Measurements from ENCODE around the gene LBP.

The LBP gene

DNA sequence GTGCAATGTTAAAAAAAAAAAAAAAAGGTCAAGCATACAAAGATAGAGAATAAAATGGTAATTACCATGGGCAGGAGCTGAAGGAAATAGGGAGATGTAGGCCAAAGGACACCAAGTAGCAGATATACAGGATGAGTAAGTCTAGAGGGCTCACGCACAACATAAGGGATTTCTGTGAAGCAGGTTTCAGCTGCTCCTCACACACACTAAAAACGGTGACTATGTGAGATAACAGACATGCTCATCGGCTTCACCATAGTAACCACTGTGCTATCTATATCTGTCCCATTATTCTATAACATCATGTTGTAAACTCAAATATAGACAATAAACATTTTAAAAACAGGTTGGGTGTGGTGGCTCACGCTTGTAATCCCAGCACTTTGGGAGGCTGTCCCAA, 77.3 kb downstream of the LBP start:
- no peaks in the 10 kb centered on the region for H3K4me1 ChIP-seq (ENCODE audit: control insufficient read depth in 1 of 2, insufficient read depth in 1 of 2, low read depth in 1 of 2, low read length in 1 of 2)
- TF ChIP-seq, protein P1, sequence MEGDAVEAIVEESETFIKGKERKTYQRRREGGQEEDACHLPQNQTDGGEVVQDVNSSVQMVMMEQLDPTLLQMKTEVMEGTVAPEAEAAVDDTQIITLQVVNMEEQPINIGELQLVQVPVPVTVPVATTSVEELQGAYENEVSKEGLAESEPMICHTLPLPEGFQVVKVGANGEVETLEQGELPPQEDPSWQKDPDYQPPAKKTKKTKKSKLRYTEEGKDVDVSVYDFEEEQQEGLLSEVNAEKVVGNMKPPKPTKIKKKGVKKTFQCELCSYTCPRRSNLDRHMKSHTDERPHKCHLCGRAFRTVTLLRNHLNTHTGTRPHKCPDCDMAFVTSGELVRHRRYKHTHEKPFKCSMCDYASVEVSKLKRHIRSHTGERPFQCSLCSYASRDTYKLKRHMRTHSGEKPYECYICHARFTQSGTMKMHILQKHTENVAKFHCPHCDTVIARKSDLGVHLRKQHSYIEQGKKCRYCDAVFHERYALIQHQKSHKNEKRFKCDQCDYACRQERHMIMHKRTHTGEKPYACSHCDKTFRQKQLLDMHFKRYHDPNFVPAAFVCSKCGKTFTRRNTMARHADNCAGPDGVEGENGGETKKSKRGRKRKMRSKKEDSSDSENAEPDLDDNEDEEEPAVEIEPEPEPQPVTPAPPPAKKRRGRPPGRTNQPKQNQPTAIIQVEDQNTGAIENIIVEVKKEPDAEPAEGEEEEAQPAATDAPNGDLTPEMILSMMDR (IDR thresholded peaks at IDR 0.05), result no peak
- no peaks in the 10 kb centered on the region for H3K9me3 ChIP-seq

DNA sequence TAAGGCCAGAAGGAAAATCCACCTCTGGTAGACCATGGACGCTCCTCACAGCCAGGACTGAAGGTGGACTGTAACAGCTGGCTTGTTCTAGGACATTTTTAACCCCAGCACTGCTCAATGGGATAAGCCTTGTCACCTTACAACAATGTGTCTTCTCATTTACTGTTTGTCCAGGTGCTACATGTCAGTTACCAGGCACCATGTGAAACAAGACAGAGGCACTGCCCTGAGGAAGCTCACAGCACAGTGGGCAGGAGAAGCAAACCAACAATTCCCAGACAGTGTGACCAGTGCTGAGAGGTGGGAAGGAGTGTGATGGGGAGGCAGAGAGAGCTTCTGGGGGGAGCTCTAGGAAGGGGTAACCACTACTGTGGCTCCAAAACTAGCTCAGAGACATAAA, 78.1 kb downstream of the LBP start:
- Histone ChIP-seq H3K36me3 (peaks cover 94% of the 10 kb centered on the region), H3K9me3 (no peaks in the 10 kb centered on the region), H3K27ac (no peak overlapping the region), H3K4me3 (ENCODE audit: low read depth in 1 of 2, low read length in 1 of 2) (no peak overlapping the region), H3K4me1 (ENCODE audit: control insufficient read depth in 1 of 2, insufficient read depth in 1 of 2, low read depth in 1 of 2, low read length in 1 of 2) (no peaks in the 10 kb centered on the region), H3K27me3 (no peaks in the 10 kb centered on the region)
- TF ChIP-seq, protein P1 (IDR thresholded peaks at IDR 0.05), result no peak

More for the DNA sequence above, 77.3 kb downstream of the LBP start:
- Histone ChIP-seq H3K27me3 (no peaks in the 10 kb centered on the region), H3K27ac (no peak overlapping the region), H3K36me3 (peaks cover 94% of the 10 kb centered on the region), H3K4me3 (ENCODE audit: low read depth in 1 of 2, low read length in 1 of 2) (no peak overlapping the region)

DNA sequence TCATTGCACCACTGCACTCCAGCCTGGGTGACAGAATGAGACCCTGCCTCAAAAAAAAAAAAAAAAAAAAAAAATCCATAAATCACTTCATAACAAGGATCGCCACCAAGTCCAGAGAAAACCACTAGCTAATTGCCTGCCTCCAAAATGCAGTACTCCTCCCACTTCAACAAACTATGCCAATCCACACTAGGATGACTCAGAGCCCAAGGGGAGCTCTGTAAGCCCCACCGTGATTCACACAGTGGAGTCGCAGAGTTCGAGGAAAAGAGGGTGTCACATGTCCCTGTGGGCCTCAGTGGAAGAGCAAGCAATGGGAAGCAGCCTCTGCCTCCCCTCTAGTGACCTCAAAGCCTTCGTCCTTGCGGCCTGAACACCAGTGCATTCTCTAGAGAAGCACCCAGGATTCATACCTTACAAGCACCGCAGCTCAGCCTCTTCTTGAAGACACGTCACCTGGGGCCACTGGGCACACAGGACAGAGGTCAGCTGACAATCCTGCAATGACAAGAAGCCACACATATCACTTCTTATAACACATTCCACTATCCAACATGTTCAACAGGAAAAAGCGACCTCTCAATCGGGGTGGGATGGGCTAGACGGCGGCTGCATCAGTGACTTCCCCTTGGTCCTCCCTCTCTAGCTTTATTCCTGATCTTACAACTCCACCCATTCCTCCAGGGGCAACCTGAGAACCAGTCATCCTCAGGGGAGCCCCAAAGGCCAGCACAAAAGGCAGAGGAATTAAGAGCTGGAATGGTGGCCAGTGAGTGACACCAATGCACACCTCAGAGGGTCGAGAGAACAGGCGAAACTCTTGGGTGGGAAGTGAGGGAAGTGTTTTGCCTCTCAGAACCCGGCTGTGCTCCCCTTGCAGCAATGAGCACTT, 80.0 kb downstream of the LBP start:
- Histone ChIP-seq H3K36me3 (peaks cover 94% of the 10 kb centered on the region), H3K27ac (no peak overlapping the region), H3K27me3 (no peaks in the 10 kb centered on the region), H3K4me3 (ENCODE audit: low read depth in 1 of 2, low read length in 1 of 2) (no peak overlapping the region), H3K4me1 (ENCODE audit: control insufficient read depth in 1 of 2, insufficient read depth in 1 of 2, low read depth in 1 of 2, low read length in 1 of 2) (no peaks in the 10 kb centered on the region), H3K9me3 (no peaks in the 10 kb centered on the region)
- TF ChIP-seq, protein P1 (IDR thresholded peaks at IDR 0.05), result no peak
